Stomach (tissue), 9 donors: Measurements from ENCODE around the gene IRF1. TPM values are rescaled to one million over a fixed set of nuclear protein-coding genes. Genes with fewer than 3 reads are reported as not detected.

Experiments used
- DNase-seq, 2 donors: peaks; one replicate each; pipeline versions ENCODE4 v3.0.0 to v3.0.0-alpha.2; 2013 to 2019
- H3K27ac ChIP-seq, 5 donors: fragments of 200-600 bp in 4 of 5; sonication (generic) in 4 of 5; one replicate each; pipeline ENCODE4 v1.5.1; 2013 to 2019; ENCODE audit warnings: mild to moderate bottlenecking in 1 of 5, moderate library complexity in 1 of 5
- H3K27me3 ChIP-seq, 3 donors: fragments of 200-600 bp; sonication (generic); one replicate each; pipeline ENCODE4 v1.5.1; 2017 to 2019; ENCODE audit warnings: mixed run types in 1 of 3
- H3K36me3 ChIP-seq, 4 donors: fragments of 200-600 bp; sonication (generic); 1 replicate in 3 of 4; 2 replicates in 1 of 4; pipeline ENCODE4 v1.5.1; 2016 to 2019
- H3K4me1 ChIP-seq, 4 donors: fragments of 200-600 bp; sonication (generic); one replicate each; pipeline ENCODE4 v1.5.1; 2016 to 2019
- H3K4me3 ChIP-seq, 4 donors: fragments of 200-600 bp; sonication (generic) in 3 of 4; one replicate each; pipeline ENCODE4 v1.5.1; 2016 to 2019; ENCODE audit warnings: mild to moderate bottlenecking in 1 of 4
- H3K9me3 ChIP-seq, 4 donors: fragments of 200-600 bp; sonication (generic); one replicate each; pipeline ENCODE4 v1.5.1; 2016 to 2019
- EP300 ChIP-seq: sonication (generic); formaldehyde crosslinking; IDR thresholded peaks from one replicate; pipeline ENCODE4 v1.6.1; 2017; ENCODE audit warnings: antibody characterized with exemption
- POLR2A ChIP-seq, 4 donors: fragments of 450-650 bp; IDR thresholded peaks; one replicate each; pipeline ENCODE4 v1.6.1; 2016; ENCODE audit warnings: antibody characterized with exemption in 4 of 4, control low read depth in 2 of 4, mild to moderate bottlenecking in 1 of 4, moderate library complexity in 1 of 4
- POLR2AphosphoS5 ChIP-seq, 3 donors: sonication (generic); formaldehyde crosslinking; IDR thresholded peaks; one replicate each; pipeline ENCODE4 v1.6.1; 2016; ENCODE audit warnings: antibody characterized with exemption in 3 of 3
- WGBS, 5 donors: extraction: QIAGEN DNeasy Blood & Tissue Kit in 3 of 5; methylation state at CpG; one replicate each; pipeline versions ENCODE4 v1.1.5 to v1.1.7; 2013 to 2018; 5-methylcytosine and 5-hydroxymethylcytosine counted together
- intact Hi-C: fragments of 100-400 bp; cut with DNase I; formaldehyde crosslinking; loops from one replicate; pipeline ENCODE4 v1.15.1; 2023; ENCODE audit warnings: low total_unique reads
- polyA plus RNA-seq, 3 donors: library from polyadenylated mRNA; stranded (reverse); fragments of 200-250 nt; gene quantifications; one replicate each; pipeline ENCODE4 v1.2.3, GENCODE V29; 2013
- total RNA-seq, 5 donors: library from RNA; depleted of rRNA; stranded (reverse); fragments of >200 nt; gene quantifications; one replicate each; pipeline versions ENCODE4 v1.1.0 to v1.2.3, GENCODE V29; 2014 to 2016
- TF ChIP-seq, protein P1 (sequence below), 7 experiments: fragments of 450-650 bp in 4 of 7; fragments of 200-600 bp in 3 of 7; sonication (generic) in 3 of 7; IDR thresholded peaks; one replicate each; pipeline ENCODE4 v1.5.1; 2016 to 2019; ENCODE audit warnings: antibody characterized with exemption in 7 of 7, control low read depth in 2 of 7, mild to moderate bottlenecking in 1 of 7
- donor health status: healthy with polysubstance abuse.
- donor health status: Bipolar disorder and iron deficiency.
- donor health status: healthy.

Gene IRF1
- total and polyA plus RNA-seq, 8 donors, result 17.1 to 256 (median 64.7) TPM

DNA sequence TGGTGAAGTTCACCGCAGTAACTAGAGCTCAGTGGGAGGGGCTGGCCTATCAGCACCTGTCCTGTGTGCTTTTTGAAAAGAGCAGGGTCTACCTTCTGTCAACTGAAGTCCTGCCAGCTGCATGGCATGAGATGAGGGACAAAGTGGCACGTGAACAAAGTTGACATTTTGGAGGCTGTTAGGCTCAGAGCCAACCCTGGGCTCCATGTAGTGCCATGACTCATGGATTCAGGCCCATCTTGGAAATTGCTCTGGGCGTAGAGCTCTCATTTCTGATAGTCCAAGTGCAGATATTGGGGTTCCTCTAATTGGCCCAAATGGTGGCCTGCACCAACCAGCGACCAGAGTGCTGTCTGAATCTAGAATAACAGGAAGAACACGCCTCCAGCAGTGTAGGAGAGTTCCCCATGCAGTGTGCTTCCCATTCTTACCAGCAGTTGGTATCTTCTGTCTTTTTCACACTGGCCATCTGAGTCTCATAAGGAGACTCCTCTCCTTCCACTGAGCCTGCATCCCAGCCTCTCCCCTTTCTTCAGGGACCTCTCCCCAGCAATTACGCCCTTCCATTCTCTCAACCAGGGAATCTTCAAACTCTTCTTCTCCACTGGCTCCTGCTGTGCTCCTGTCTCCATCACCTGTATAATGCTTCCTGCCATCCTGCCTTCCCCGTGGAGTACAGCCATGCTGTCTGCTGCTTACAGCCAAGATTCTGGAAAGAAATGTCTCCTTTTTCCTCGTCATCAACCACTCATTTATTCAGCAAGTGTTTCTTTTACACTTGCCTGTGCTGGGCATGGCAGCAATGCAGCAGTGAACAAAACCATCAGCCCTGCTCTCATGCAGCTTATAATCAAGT, 30.4 kb downstream of the IRF1 start:
- intact Hi-C loops, result no loop called here
- Histone ChIP-seq H3K4me1 (peaks cover 70 to 100% (median 88%) of the 10 kb centered on the region in 4 donors), H3K27ac (peak overlapping the region; percentile 15 to 88 (median 71)), H3K9me3 (no peaks in the 10 kb centered on the region), H3K27me3 (no peaks in the 10 kb centered on the region), H3K4me3 (no peak overlapping the region), H3K36me3 (peaks cover 0 to 4% (median 2%) of the 10 kb centered on the region in 4 donors)
- peak in 1 of 2 donors; percentile 64 for DNase-seq
- TF ChIP-seq, protein P1, sequence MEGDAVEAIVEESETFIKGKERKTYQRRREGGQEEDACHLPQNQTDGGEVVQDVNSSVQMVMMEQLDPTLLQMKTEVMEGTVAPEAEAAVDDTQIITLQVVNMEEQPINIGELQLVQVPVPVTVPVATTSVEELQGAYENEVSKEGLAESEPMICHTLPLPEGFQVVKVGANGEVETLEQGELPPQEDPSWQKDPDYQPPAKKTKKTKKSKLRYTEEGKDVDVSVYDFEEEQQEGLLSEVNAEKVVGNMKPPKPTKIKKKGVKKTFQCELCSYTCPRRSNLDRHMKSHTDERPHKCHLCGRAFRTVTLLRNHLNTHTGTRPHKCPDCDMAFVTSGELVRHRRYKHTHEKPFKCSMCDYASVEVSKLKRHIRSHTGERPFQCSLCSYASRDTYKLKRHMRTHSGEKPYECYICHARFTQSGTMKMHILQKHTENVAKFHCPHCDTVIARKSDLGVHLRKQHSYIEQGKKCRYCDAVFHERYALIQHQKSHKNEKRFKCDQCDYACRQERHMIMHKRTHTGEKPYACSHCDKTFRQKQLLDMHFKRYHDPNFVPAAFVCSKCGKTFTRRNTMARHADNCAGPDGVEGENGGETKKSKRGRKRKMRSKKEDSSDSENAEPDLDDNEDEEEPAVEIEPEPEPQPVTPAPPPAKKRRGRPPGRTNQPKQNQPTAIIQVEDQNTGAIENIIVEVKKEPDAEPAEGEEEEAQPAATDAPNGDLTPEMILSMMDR (IDR thresholded peaks at IDR 0.05), result no peak
- TF ChIP-seq POLR2AphosphoS5 (IDR thresholded peaks at IDR 0.05), result peak in 1 of 3 donors; percentile 26
- WGBS, 5 donors, result 66 to 80% (median 73%) methylated on average over 8 of the region's 8 CpGs

DNA sequence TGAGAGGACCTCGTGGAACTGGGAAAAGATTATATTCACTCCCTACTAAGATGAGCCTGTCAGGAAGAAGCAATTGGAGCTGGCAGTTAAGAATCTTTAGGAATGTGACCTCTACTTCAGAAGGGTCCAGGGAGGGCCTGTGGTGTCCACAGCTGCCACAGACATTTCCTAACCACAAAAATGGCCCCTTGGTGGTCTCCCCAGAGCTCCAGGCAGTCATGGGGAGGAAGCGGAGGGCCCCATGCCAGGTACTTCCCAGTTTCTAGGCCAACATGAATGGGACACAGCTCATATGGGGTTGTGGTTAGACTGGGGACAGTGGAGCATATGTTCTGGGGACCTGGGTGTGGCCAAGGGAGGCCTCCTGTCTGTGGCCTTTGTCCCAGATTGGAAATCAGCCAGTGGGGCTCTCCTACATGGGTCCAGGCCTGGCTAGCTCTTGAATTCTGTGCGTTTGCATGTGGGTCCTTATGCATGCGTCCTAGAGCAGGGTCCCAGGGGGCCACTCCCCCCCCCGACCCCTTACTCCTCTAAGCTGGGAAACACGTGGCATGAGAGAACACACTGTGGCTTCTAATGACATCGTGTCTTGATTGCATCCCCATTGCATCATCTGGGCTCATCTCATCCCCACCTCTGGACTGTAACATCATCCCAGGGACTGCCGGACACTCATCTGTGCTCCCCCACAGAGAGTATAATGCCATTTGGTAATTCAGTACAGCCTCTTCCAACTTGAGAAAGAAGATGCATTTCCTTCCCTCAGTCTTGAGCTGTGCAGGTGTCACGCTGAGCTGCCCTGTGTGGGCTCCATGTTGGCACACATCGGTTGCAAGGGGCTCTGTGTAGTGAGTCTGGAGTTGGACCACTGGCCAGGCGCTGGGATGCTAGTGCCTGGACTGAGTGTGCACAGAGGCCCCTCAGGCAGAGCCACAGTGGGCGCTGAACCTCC, 31.3 kb downstream of the IRF1 start:
- Histone ChIP-seq H3K9me3 (no peaks in the 10 kb centered on the region), H3K27ac (peak overlapping the region; percentile 42 to 88 (median 71)), H3K4me3 (no peak overlapping the region), H3K27me3 (no peaks in the 10 kb centered on the region), H3K4me1 (peaks cover 61 to 98% (median 86%) of the 10 kb centered on the region in 4 donors), H3K36me3 (peaks cover 0 to 10% (median 4%) of the 10 kb centered on the region in 4 donors)
- TF ChIP-seq POLR2A (IDR thresholded peaks at IDR 0.05) (no peak), EP300 (no peak), POLR2AphosphoS5 (IDR thresholded peaks at IDR 0.05) (no peak)
- TF ChIP-seq, protein P1 (IDR thresholded peaks at IDR 0.05), result no peak
- DNase-seq, result peak in 1 of 2 donors; percentile 49
- intact Hi-C loops, result no loop called here
- WGBS, 5 donors, result 65 to 80% (median 76%) methylated on average over 11 to 12 of the region's 12 CpGs

DNA sequence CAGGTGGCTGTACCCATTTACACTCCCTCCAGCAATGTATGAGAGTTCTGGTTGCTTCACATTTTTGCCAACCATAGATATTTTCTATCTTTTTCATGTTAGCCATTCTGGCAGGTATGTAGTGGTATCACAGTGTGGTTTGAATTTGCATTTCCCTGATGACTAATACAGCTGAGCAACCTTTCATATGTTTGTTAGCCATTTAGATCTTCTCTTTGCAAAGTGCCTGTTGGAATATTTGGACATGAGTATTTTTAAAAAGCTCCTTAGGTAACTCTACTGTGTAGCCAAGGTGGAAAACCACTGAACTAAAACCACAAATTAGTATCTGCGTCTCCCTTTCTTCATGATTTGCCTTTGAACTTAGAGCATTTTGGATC, 31.9 kb downstream of the IRF1 start:
- 44 to 73% (median 61%) methylated on average over 1 of the region's 1 CpG for WGBS, 5 donors
- TF ChIP-seq POLR2A (IDR thresholded peaks at IDR 0.05) (no peak), EP300 (no peak), POLR2AphosphoS5 (IDR thresholded peaks at IDR 0.05) (no peak)
- TF ChIP-seq, protein P1 (IDR thresholded peaks at IDR 0.05), result no peak
- no peaks in the 10 kb centered on the region for H3K9me3 ChIP-seq
- peaks cover 55 to 96% (median 79%) of the 10 kb centered on the region in 4 donors for H3K4me1 ChIP-seq
- DNase-seq, result no peak
- no peaks in the 10 kb centered on the region for H3K27me3 ChIP-seq
- peak overlapping the region in 4 of 5 donors; percentile 42 to 88 (median 78) for H3K27ac ChIP-seq
- H3K36me3 ChIP-seq, result peaks cover 0 to 16% (median 11%) of the 10 kb centered on the region in 4 donors
- intact Hi-C loops, result no loop called here
- no peak overlapping the region for H3K4me3 ChIP-seq

DNA sequence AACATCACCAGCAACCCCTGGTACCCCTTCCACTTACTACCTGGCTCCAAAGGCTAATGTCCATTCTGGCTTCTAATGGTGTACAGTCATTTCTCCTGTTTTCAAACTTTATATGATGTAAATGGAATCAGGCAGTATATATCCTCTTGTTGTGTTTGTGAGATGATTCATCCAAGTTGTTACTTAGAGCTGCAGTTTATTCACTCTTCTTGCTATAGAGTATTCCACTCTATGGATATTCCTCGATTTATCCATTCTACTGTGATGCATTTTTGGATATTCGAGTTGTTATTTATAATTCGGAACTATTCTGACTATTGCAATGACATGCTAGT, 32.4 kb downstream of the IRF1 start:
- peaks cover 50 to 96% (median 76%) of the 10 kb centered on the region in 4 donors for H3K4me1 ChIP-seq
- WGBS, 5 donors, result 86 to 94% (median 89%) methylated on average over 3 of the region's 3 CpGs

More for the DNA sequence above, 32.4 kb downstream of the IRF1 start:
- Histone ChIP-seq H3K36me3 (peaks cover 0 to 19% (median 13%) of the 10 kb centered on the region in 4 donors), H3K27me3 (no peaks in the 10 kb centered on the region), H3K27ac (peak overlapping the region in 4 of 5 donors; percentile 78 to 88 (median 82)), H3K9me3 (no peaks in the 10 kb centered on the region), H3K4me3 (no peak overlapping the region)
- TF ChIP-seq POLR2AphosphoS5 (IDR thresholded peaks at IDR 0.05) (no peak), POLR2A (IDR thresholded peaks at IDR 0.05) (no peak), EP300 (no peak)
- TF ChIP-seq, protein P1 (IDR thresholded peaks at IDR 0.05), result no peak
- intact Hi-C loops, result no loop called here
- DNase-seq, result no peak
